HepG2 (cell line): ENCODE data around the gene NHERF2. TPM values are rescaled to one million over a fixed set of nuclear protein-coding genes. Genes with fewer than 3 reads are reported as not detected.

Experiments
- AHR ChIP-seq: IDR thresholded peaks from 2 replicates; pipeline ENCODE4 v1.6.1; 2018; ENCODE audit warnings: missing genetic modification reagents, missing compliant biosample characterization
- ARNTL ChIP-seq: sonication (generic); formaldehyde crosslinking; IDR thresholded peaks from 2 replicates; pipeline ENCODE4 v1.4.0; 2020; ENCODE audit warnings: mild to moderate bottlenecking, missing genetic modification reagents
- CAMTA2 ChIP-seq: sonication (generic); formaldehyde crosslinking; IDR thresholded peaks from 2 replicates; pipeline ENCODE4 v1.4.0; 2020; ENCODE audit warnings: mild to moderate bottlenecking, missing genetic modification reagents, borderline replicate concordance
- EP300 ChIP-seq, 3 experiments: sonication (generic) in 1 of 3; formaldehyde crosslinking in 1 of 3; IDR thresholded peaks; 2 replicates each; pipeline versions ENCODE4 v1.5.1 to v1.6.1; 2011 to 2020; ENCODE audit warnings: low read depth in 2 of 3, low read length in 2 of 3, borderline replicate concordance in 1 of 3, improper control_type of control experiment in 1 of 3, mild to moderate bottlenecking in 1 of 3, missing genetic modification reagents in 1 of 3, moderate library complexity in 1 of 3
- FOXJ3 ChIP-seq: sonication (generic); formaldehyde crosslinking; IDR thresholded peaks from 2 replicates; pipeline ENCODE4 v1.4.0; 2020; ENCODE audit warnings: missing genetic modification reagents, mild to moderate bottlenecking, borderline replicate concordance
- HMG20A ChIP-seq: IDR thresholded peaks from 2 replicates; pipeline ENCODE4 v1.6.1; 2016; ENCODE audit warnings: borderline replicate concordance
- HMGA1 ChIP-seq: sonication (generic); formaldehyde crosslinking; conservative IDR thresholded peaks from 2 replicates; pipeline ENCODE4 v1.4.0; 2020; ENCODE audit warnings: missing genetic modification reagents
- KLF13 ChIP-seq: sonication (generic); formaldehyde crosslinking; IDR thresholded peaks from 2 replicates; pipeline ENCODE4 v1.4.0; 2020; ENCODE audit warnings: mild to moderate bottlenecking, missing genetic modification reagents
- LCORL ChIP-seq, 2 experiments: fragments of 450-650 bp in 1 of 2; sonication (generic) in 1 of 2; formaldehyde crosslinking in 1 of 2; IDR thresholded peaks; 2 replicates each; pipeline versions ENCODE4 v1.5.0 to v1.6.1; 2017 to 2020; ENCODE audit warnings: antibody characterized with exemption in 1 of 2, missing genetic modification reagents in 1 of 2
- NR2F2 ChIP-seq: IDR thresholded peaks from 2 replicates; pipeline ENCODE4 v1.6.1; 2012; ENCODE audit warnings: low read depth, inconsistent platforms, borderline replicate concordance
- POLR2AphosphoS5 ChIP-seq: IDR thresholded peaks from 2 replicates; pipeline ENCODE4 v1.6.1; 2012; ENCODE audit warnings: low read depth, low read length
- RARA ChIP-seq: IDR thresholded peaks from 2 replicates; pipeline ENCODE4 v1.6.1; 2016; ENCODE audit warnings: missing genetic modification reagents, missing compliant biosample characterization
- REXO4 ChIP-seq: sonication (generic); formaldehyde crosslinking; IDR thresholded peaks from 2 replicates; pipeline ENCODE4 v1.8.0; 2022; ENCODE audit warnings: missing genetic modification reagents, mild to moderate bottlenecking, borderline replicate concordance
- RNF2 ChIP-seq: fragments of 450-650 bp; conservative IDR thresholded peaks from 2 replicates; pipeline ENCODE4 v1.6.1; 2016; ENCODE audit warnings: low read depth
- XBP1 ChIP-seq: sonication (generic); formaldehyde crosslinking; IDR thresholded peaks from 2 replicates; pipeline ENCODE4 v1.5.0; 2020; ENCODE audit warnings: missing genetic modification reagents
- ZMAT3 ChIP-seq: sonication (generic); formaldehyde crosslinking; conservative IDR thresholded peaks from 2 replicates; pipeline ENCODE4 v1.7.0; 2021; ENCODE audit warnings: missing genetic modification reagents
- ZMYM2 ChIP-seq: sonication (generic); formaldehyde crosslinking; IDR thresholded peaks from 2 replicates; pipeline ENCODE4 v1.8.0; 2022; ENCODE audit warnings: mild to moderate bottlenecking, missing genetic modification reagents
- ZNF256 ChIP-seq: sonication (generic); formaldehyde crosslinking; conservative IDR thresholded peaks from 2 replicates; pipeline ENCODE4 v1.4.0; 2020; ENCODE audit warnings: missing genetic modification reagents
- ZNF331 ChIP-seq: sonication (generic); formaldehyde crosslinking; IDR thresholded peaks from 2 replicates; pipeline ENCODE4 v1.4.0; 2020; ENCODE audit warnings: missing genetic modification reagents
- ZNF558 ChIP-seq: sonication (generic); formaldehyde crosslinking; IDR thresholded peaks from 2 replicates; pipeline ENCODE4 v1.9.0; 2022; ENCODE audit warnings: mild to moderate bottlenecking, missing genetic modification reagents, borderline replicate concordance
- polyA plus RNA-seq, 8 experiments: library from polyadenylated mRNA; depleted of rRNA in 3 of 8; stranded (reverse) in 7 of 8; unstranded in 1 of 8; fragments of >200 nt; fragmentation: Illumina TruSeq in 4 of 8; extraction: Trizol in 4 of 8; gene quantifications; 2 replicates each; pipeline versions ENCODE4 v1.2.1 to v1.2.3, GENCODE V29; 2011 to 2016; ENCODE audit warnings: low read depth in 4 of 8, missing spikeins in 1 of 8, mixed read lengths in 1 of 8; ENCODE audit not compliant: insufficient read depth in 1 of 8
- total RNA-seq, 5 experiments: library from RNA; depleted of rRNA; stranded (reverse); fragments of >200 nt; fragmentation: Illumina TruSeq; extraction: Trizol; gene quantifications; 2 replicates each; pipeline ENCODE4 v1.2.3, GENCODE V29; 2016; ENCODE audit warnings: low read depth in 1 of 5
- TF ChIP-seq, protein P1 (sequence below): sonication (generic); formaldehyde crosslinking; IDR thresholded peaks from 2 replicates; pipeline ENCODE4 v1.8.0; 2022; ENCODE audit warnings: mild to moderate bottlenecking, missing genetic modification reagents, moderate library complexity
- TF ChIP-seq, protein P2 (sequence below): sonication (generic); IDR thresholded peaks from 2 replicates; pipeline ENCODE4 v1.6.1; 2016; ENCODE audit warnings: low read depth, borderline replicate concordance
- TF ChIP-seq, protein P3 (sequence below): sonication (generic); formaldehyde crosslinking; IDR thresholded peaks from 2 replicates; pipeline ENCODE4 v1.5.1; 2020; ENCODE audit warnings: mild to moderate bottlenecking, missing genetic modification reagents, moderate library complexity
- TF ChIP-seq, protein P4 (sequence below): fragments of 450-650 bp; IDR thresholded peaks from 2 replicates; pipeline ENCODE4 v1.6.1; 2017; ENCODE audit warnings: mild to moderate bottlenecking

NHERF2 gene
- total and polyA plus RNA-seq, 2 of the 13 experiments (the other 11 are each of a cell fraction or from before 2014, with no cell fraction given) = 23.7 to 39.3 TPM

DNA sequence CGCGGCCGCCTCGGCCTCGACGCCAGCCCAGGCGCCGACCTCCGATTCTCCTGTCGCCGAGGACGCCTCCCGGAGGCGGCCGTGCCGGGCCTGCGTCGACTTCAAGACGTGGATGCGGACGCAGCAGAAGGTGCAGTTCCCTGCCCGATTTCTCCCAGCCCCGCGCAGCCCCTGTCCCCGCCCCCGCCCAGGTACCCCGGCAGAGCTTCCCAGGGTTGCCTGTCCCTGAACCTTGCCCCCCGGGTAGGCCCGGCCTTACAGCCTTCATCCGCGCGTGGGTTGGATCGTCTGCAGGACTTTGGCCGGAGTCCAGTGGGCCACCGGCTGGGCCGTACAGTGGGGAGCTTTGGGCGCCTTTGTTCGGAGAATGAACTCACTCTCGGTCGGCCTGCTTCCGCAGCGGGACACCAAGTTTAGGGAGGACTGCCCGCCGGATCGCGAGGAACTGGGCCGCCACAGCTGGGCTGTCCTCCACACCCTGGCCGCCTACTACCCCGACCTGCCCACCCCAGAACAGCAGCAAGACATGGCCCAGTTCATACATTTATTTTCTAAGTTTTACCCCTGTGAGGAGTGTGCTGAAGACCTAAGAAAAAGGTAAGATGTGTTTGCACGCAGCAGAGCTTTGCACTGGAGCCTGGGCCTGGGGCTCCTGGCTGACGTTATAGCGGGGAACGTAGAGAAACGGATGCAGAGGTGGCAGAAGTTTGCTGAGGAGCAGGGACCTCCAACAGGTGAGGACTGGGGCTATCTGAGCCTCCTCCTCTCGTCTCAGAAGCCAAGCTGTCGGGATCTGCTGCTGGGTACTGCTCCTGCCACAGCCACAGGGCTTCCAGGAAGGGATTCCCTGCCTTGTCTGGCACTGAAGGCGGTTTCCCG, 42.1 kb upstream of the NHERF2 start (continued):
- 0 out of 4 replicates have a peak, but pooled peaks of 1 of the 2 experiments have one; percentile 22 for TF ChIP-seq EP300 (IDR thresholded peaks at IDR 0.05; ENCODE audit: low read depth in 2 of 2, low read length in 2 of 2)
- TF ChIP-seq EP300 (CRISPR knock-in tag; IDR thresholded peaks at IDR 0.05; ENCODE audit: borderline replicate concordance) = no peak
- TF ChIP-seq, protein P1, sequence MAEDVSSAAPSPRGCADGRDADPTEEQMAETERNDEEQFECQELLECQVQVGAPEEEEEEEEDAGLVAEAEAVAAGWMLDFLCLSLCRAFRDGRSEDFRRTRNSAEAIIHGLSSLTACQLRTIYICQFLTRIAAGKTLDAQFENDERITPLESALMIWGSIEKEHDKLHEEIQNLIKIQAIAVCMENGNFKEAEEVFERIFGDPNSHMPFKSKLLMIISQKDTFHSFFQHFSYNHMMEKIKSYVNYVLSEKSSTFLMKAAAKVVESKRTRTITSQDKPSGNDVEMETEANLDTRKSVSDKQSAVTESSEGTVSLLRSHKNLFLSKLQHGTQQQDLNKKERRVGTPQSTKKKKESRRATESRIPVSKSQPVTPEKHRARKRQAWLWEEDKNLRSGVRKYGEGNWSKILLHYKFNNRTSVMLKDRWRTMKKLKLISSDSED (CRISPR knock-in tag) = no peak
- TF ChIP-seq HMG20A = no peak
- TF ChIP-seq ZNF256 (CRISPR knock-in tag) = no peak
- TF ChIP-seq, protein P2, sequence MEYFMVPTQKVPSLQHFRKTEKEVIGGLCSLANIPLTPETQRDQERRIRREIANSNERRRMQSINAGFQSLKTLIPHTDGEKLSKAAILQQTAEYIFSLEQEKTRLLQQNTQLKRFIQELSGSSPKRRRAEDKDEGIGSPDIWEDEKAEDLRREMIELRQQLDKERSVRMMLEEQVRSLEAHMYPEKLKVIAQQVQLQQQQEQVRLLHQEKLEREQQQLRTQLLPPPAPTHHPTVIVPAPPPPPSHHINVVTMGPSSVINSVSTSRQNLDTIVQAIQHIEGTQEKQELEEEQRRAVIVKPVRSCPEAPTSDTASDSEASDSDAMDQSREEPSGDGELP = 0 out of 2 replicates have a peak, but pooled peaks have one; percentile 7
- TF ChIP-seq KLF13 (CRISPR knock-in tag) = no peak
- no peak; the same call in 1 of the 2 replicates for TF ChIP-seq ZMYM2
- TF ChIP-seq, protein P3, sequence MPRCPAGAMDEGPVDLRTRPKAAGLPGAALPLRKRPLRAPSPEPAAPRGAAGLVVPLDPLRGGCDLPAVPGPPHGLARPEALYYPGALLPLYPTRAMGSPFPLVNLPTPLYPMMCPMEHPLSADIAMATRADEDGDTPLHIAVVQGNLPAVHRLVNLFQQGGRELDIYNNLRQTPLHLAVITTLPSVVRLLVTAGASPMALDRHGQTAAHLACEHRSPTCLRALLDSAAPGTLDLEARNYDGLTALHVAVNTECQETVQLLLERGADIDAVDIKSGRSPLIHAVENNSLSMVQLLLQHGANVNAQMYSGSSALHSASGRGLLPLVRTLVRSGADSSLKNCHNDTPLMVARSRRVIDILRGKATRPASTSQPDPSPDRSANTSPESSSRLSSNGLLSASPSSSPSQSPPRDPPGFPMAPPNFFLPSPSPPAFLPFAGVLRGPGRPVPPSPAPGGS (CRISPR knock-in tag) = no peak
- TF ChIP-seq ZMAT3 (CRISPR knock-in tag) = no peak; the same call in 1 of the 2 replicates
- TF ChIP-seq POLR2AphosphoS5 = peak; percentile 12
- TF ChIP-seq REXO4 (CRISPR knock-in tag) = no peak
- no peak for TF ChIP-seq ZNF331
- TF ChIP-seq XBP1 (CRISPR knock-in tag) = no peak
- no peak for TF ChIP-seq RNF2
- no peak for TF ChIP-seq ZNF558
- no peak for TF ChIP-seq ARNTL (CRISPR knock-in tag)
- TF ChIP-seq AHR (CRISPR knock-in tag) = no peak
- TF ChIP-seq, protein P4, sequence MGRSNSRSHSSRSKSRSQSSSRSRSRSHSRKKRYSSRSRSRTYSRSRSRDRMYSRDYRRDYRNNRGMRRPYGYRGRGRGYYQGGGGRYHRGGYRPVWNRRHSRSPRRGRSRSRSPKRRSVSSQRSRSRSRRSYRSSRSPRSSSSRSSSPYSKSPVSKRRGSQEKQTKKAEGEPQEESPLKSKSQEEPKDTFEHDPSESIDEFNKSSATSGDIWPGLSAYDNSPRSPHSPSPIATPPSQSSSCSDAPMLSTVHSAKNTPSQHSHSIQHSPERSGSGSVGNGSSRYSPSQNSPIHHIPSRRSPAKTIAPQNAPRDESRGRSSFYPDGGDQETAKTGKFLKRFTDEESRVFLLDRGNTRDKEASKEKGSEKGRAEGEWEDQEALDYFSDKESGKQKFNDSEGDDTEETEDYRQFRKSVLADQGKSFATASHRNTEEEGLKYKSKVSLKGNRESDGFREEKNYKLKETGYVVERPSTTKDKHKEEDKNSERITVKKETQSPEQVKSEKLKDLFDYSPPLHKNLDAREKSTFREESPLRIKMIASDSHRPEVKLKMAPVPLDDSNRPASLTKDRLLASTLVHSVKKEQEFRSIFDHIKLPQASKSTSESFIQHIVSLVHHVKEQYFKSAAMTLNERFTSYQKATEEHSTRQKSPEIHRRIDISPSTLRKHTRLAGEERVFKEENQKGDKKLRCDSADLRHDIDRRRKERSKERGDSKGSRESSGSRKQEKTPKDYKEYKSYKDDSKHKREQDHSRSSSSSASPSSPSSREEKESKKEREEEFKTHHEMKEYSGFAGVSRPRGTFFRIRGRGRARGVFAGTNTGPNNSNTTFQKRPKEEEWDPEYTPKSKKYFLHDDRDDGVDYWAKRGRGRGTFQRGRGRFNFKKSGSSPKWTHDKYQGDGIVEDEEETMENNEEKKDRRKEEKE = no peak
- TF ChIP-seq FOXJ3 (CRISPR knock-in tag) = no peak
- TF ChIP-seq RARA = no peak; the same call in 1 of the 2 replicates
- no peak for TF ChIP-seq CAMTA2 (CRISPR knock-in tag)
- TF ChIP-seq HMGA1 = no peak
- no peak for TF ChIP-seq LCORL (IDR thresholded peaks at IDR 0.05)
- TF ChIP-seq LCORL (CRISPR knock-in tag; IDR thresholded peaks at IDR 0.05) = peak; percentile 54; the same call in 1 of the 2 replicates
- no peak for TF ChIP-seq NR2F2
